Stimulated activated CD8-positive, alpha-beta memory T cell treated with anti-CD3 and anti-CD28 coated beads, Interleukin-7, amount 100 ng/mL, for 1 hour (primary cell): ENCODE results near the gene LRSAM1.

Experiments used
- DNase-seq, 2 donors: peaks; one replicate each; pipeline ENCODE4 v3.0.0-alpha.2; 2020; ENCODE audit warnings: low read depth in 2 of 2

The LRSAM1 gene

DNA sequence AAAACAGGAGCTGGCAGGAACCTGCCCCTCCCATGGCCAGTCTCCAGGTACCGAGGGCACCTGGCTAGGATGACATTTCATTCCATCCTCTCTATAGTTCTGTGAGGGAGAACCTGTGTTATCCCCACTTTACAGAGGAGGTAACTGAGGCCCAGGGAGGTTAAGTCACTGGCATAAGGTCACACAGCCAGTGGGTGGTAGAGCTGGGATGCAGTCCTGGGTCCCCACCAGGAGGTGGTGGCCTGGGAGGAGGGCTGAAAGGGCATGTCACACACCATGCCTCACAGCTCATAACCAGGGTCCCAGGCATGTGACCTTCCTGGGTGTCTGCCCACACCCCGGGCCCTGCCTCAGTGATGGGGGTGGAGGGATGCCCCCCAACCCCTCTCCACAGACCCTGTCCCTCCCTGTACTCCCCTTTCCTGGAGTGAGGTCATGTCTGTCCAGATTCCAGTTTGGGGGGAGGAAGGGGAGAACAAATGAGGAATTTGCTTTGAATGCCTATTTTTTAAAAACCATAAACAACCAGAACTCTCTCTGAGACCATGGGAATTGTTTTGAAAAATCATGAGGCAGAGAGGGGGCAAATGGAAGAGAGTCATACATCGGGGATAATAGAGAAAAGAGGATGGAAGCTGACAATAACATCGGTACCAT is 83.1 kb downstream of the LRSAM1 start:
- no peak for DNase-seq

DNA sequence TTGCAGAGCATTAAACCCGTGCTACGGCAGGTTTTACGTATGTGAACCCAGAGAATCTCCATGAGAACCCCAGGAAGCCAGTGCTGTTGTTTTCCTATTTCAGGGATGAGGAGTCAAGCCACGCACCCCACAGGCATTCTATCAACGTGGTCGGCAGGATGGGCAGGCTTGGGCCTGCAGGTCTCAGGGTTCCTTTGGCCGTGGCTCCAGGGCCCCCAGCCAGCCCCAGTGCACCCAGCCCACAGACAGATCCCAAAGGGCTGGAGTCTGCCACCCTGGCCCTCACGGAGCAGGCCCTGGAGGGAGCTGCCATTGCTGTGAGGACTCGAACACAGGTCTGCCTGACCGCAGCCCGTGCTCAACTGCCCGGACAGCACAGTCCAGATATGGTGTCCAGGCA is 83.6 kb downstream of the LRSAM1 start:
- no peak for DNase-seq

DNA sequence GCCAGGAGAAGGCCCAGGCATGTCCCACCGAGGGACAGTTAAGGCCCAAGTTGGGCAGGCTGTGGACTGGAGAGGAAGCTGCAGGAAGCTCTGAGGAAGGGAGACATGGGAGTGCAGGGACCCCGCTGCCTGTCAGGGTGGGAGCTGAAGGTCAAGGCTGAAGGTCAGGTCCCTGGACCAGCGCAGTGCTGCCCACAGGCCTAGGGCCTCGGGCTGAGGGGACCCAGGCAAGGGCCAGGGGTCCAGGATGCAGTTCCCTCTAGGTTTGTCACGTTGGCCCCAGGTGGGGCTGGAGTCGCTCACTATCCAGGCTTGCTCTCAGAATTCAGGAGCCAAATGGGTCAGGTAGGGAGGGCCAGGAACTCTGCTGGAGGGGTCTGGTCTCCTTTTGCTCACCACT is 84.1 kb downstream of the LRSAM1 start:
- no peak for DNase-seq

DNA sequence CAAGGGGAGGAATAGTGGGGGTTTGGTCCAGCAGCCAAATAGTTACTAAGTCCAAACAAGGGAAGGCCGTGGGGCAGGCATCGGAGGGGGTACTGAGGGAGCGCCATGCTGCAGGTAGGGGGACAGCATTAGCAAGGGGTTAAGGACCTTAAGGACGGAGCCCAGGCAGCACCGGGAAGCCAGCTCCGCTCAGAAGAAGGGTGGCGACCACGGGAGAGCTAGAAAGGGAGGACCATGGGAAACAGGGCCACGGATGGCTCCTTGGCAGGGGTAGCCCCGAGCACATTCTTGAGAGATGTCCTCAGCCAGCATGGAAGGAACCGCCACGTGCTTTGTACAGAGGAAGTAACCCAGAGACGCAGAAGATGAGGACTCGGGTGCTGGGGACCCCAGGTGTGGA is 84.5 kb downstream of the LRSAM1 start:
- DNase-seq = no peak

DNA sequence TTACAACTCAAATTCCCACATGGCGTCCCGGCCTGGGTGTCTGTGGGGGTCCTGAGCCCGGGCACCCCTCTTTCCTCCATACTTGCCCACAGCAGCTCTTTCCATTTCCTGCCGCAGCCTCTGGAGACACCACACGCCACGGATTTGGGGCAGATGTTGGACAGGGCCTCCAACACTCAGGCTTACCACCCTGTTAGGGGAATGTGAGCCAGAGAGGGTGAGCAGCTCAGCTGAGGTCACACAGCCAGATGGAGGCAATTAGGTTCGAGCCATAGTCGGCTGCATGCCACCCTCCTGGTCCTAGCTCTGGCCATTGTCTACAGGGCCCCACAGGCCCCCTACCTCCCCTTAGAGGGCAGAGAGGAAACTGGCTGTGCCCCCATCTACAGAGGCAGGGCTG is 85.2 kb downstream of the LRSAM1 start:
- no peak for DNase-seq

DNA sequence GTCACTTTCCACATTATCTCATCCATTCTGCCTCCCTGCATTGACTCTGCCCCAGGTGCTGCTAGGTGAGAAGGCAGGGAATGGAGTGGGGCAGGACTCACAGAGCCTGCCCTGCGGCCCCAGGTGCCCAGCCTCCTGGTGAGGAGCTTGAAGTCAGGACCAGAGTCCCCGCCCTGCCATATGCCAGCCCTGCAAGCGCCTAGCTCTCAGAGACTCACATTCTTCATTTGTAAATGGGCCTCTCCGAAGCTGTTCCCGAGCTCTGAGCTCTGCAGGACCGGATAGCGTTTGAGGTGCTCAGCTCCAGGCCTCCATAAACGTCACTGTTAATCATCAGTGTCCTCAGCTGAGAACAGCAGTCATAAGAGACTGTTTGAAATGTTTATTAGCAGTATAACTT is 85.7 kb downstream of the LRSAM1 start:
- DNase-seq = no peak

DNA sequence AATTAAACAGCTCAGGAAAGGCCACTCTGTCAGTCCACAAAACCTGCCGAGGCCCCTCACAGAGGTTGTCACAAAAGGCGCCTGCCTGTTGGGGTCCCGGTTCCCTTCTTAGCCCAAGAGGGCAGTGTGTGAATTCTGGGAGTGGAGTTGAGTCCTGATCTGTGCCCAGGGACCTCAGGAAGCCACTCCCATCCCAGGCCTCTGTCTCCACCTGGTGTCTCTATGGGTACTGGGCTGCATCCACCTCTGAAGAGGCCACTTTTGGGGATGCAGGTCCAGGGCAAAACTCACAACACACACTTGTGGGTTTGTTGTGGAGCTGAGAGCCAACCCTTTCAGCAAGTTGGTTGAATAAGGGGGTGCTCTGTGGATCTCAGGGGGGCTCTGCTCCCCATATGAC is 86.5 kb downstream of the LRSAM1 start:
- no peak for DNase-seq

DNA sequence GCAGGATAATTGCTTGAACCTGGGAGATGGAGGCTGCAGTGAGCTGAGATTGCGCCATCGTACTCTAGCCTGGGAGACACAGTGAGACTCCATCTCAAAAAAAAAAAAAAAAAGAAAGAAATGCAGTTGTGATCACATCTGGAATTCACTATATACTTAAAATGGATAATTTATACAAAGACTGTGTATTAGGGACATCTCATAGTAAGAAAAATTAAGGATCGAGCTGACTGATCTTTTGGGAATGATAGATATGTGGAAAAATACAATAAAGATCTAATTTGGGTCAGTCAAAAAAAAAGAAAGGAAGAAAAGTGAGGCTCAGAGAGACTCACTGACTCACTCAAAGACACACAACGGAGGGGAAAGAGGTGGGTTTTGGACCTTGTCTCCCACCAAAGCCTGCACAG is 87.5 kb downstream of the LRSAM1 start:
- DNase-seq = no peak

DNA sequence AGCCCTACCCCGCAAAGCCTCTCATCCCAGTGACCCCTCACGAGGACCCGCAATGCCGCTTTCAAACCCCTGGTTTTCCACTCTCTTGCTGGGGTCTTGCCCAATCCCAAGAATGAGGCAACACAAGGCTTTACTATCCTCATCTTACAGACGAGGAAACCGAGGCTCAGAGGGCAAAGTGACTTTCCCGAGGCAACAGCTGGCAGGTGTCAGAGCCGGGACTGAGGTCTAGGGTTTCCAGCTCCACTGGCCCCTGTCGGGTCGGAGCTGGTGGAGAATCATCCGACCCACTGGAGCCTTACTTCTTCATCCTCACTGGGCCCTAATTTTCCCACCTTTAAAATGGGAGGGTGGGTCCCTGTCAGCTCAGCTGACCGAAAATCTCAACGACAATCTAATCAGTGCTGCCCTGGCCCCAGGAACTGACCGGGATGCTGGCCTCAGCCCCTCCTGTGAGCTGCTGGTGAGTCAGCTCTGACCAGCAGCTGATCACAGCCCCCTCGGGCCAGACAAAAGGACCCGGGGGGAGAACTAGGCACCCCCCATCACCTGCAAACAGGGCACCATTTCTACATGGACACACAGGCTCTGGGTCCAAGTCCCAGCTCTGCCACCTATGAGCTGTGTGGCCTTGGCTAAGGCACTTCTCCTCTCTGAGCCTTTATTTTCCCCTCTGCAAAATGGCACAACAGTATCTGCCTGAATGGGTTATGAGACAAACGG is 88.1 kb downstream of the LRSAM1 start:
- DNase-seq = no peak

DNA sequence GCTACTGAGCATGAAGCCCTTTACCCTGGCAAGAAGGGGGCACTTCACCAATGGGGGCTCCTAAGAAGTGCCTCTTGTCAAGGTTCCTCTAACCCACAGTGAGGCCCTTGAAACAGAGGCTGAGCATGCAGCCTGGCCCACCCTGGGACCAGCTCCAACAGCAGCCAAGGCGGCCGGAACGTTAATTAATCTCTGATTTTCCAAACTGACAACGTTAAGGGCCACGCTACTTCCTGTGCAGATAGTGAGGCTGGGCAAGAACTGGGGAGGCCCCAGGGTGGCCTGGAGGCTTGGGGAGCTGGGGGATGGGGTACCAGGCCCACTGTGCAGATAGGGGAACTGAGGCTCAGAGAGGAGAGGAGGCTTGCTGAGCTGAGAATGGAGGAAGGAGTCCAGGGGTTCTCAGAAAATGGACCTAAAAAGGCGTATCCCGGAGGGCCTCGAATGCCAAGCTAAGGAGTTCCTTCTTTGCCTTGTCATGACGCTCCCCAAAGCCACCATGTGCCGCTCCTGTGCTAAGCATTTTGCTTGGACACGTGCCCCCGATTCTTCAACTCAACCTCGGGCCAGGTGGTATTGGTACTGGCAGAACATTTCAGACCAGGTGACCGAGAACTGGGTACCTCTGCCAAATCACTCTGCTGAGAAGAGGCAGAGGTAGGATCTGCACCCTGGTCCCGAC is 88.8 kb downstream of the LRSAM1 start:
- no peak for DNase-seq

DNA sequence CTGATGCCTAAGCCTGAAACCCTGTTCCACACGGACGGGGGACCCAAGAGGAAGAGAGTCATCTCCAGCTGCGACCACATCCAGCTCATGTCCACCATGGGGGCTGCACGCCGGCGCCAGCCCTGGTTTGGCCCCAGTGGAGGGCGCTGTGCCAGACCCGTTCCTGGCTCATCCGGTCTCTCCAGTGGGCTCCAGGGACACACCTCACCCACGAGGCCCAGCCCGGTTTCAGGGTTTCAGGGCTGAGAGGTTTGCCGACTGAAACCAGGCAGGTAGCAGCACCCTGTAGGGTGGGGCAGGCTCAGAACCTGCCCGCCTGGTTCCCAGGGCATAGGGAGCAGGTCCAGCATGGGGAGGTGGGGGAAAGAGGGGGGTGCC is 89.3 kb downstream of the LRSAM1 start:
- no peak for DNase-seq

DNA sequence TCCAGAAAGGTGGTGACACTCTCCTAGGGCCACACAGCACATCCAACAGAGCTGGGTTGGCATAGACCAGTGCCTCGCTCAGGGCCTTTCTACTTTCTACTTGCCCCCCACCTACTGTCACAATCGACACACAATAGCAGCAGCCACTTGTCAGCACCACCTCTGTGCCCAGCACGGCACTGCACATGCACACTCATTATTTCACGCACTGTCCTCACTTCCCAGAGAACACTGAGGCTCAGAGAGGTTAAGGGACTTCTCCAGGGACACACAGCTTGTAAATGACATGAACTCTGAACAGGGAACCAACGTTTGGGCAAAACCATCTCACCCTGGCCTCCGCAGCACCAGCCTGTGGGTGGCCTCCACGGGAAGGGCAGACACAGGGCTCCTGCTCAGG is 89.9 kb downstream of the LRSAM1 start:
- DNase-seq = no peak

DNA sequence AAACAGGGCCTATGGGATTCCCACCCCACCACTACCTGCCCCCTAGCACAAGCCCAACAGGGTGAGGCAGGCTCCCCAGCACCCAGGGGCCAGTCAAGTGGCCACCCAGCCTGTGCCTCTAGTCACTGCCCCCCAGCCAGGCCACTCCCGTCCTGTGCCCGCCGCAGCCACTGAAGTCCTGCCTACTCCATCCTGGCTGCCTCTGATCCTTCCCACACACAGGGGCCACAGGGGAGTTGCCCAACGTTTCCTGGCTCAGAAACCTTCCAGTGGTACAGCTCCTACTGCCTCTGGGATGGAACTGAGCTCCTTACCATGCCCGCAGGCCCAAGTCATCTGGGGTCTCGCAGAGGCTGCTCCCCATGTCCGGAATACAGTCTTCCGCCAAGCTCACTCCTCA is 90.6 kb downstream of the LRSAM1 start:
- DNase-seq = no peak

DNA sequence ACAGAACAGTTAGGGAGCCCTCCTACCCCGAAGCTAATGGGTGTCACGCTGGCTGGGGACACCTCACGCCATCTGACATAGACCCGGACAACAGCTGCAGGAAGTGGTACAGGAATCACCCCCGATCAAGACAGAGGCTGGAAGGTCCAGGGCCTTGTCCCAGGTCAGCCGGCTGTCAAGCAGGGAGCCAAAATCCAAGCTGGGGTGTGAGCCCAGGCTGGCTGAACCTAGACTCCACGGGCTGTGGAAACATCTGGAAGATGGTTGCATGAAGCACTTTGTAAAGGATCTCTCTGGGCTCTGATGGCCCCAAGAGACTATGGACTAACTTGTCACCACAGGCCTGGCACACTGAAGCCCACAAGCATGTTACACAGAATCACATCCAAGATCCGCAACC is 91.9 kb downstream of the LRSAM1 start:
- DNase-seq = no peak

DNA sequence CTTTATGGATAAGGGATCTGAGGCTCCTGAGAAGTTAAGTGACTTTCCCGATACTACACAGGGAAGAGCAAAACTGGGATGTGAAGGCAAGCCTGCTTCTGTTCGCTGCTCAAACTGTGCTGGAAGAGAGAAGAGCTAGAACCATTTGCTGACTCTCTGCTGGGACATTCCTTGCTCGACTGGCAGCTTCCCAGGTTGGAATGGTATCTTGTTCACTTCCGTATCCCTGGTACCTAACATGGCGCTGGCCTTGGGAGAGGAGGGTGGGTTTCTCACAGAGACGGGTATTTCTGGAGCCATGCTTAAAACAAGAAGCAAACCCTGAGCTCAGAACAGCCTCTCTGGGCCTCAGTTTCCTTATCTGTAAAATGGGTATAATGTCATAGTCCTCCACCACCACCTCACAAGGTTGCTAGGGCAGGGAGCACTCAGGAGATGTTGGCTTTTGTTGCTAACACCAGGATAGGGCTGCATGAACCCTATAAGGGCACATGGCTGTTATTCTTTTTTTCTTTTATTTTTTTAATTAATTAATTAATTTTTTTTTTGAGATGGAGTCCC is 92.7 kb downstream of the LRSAM1 start:
- DNase-seq = no peak

DNA sequence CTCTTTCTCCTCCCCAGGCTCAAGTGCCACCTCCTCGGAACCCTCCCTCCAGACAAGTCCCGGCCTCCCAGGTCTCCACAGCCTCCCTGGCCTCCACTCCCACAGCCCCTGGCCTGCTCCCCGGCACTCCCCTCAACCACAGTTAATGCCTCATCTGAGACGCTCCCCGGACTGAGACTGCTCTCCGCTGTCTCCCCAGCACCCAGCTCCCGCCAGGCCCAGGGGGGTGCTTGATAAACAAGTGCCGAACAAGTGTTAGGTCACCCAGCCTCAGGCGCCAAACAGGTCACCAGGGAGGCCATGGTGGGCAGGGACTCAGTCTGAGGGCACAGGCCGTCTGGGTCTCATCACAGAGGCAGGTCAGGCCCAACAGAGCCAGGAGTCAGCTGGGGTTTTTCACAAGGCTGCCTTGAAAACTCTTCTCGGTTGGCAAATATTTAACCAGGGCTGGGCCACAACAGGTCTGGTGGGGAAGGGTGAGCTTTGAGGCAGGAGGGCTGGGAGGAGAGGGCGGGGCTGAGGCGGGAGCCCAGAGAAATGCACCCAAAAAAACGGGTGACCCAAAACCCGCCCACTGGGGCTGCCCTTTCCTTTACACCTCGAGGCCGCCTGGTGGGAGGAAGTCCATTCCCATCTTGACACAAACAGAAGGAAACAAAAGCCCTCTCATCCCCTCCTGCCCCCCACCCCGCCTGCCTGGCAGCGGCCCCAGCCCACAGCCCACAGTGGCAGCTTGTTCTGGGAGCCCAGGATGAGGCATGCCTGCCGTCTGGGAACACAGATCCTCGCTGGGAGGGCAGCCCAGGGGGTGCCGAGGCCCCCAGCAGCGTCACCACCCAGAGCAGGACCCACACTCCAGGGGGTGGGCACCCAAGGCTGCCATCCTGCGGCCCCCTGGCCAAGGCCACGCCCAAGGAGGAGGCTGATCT is 94.2 kb downstream of the LRSAM1 start:
- no peak for DNase-seq

DNA sequence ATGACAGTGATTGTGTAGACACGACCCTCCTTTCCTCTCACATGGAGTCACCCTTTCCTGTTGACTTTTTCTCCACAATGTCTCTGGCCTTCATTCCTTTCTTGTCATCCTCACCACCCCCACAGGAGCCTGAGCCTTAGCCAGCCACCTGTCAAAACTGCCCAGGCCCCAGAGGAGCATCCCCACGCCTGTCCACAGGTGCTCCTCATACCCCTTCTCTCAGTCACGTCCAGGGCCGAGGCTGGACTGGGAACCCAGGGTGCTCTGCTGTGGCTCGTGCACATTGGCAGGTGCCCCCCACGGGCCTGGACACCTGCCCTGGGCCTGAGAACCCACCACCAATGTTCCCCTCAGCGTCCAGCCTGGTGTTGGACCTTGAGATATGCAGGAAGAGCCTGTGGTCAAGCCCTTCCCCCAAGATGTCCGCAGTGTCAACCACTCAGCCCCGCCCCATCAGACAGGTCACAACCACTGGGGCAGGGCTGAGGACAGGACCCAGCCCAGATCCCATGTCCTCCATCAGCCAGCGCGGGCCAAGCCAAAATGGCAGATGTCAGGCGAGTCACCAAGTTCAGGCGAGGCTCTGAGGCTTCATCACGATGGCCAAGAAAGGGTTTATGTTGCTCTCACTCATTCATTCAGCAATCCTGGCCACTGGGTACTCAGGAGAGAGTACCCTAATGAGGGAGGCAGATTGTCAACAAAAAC is 95.0 kb downstream of the LRSAM1 start:
- DNase-seq = no peak

DNA sequence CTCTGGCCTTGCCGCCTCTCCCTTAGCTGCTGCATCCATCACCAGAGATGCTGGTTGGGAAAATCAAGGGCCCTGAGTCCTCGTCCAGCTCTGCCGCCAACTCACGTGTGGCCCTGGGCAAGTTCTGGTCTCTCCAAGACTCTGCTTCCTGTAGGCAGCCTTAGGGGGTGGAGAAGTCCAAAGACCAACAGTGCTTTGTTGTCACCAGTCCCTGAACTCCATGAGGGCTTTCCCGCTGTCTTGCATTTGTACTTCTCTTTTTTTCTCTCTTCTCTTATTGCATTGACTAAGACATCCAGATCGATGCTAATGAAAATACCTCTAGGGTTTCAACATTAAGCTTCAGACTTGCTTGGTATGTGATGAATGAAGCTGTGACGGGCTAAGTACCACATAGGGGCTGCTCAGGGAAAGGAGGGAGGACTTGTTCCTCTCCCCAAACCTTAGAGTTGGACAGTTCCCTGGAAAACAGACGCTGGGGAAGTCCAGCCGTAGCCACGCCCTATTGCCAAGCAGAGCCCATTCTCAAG is 97.1 kb downstream of the LRSAM1 start:
- DNase-seq = no peak

DNA sequence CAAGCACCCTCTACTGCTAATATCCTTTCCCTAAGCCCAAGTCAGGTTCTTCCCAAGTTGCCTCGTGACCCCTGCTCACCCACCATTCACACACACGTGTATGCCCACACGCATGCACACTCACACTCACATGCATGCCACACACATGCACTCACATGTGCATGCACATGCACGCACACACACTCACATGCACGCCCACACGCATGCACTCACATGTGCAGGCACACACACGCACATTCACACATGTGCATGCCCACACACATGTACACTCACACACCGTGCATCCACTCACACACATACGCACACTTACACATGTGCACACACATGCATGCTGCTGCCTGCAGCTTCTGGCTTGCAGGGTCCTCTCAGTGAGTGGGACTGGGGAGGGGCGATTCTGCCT is 97.9 kb downstream of the LRSAM1 start:
- no peak for DNase-seq

DNA sequence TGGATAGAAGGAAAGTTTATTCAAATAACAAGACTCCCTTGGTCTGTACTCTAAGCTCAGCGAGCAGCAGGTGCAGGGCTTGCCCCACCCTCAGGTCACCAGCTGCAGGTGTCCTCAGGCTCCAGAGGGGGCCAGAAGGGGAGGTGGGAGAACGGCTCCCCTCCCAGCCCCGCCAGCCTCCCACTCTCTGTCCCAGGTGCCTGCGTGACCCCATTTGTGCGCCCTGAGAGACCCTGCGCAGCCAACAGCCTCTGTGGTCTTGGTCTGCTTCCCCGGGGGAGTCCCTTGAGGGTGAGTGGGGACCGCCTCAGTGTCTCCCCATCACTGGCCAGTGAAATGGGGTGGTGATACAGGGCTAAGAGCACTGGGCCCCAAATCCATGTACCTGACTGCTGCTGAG is 98.4 kb downstream of the LRSAM1 start:
- DNase-seq = no peak

DNA sequence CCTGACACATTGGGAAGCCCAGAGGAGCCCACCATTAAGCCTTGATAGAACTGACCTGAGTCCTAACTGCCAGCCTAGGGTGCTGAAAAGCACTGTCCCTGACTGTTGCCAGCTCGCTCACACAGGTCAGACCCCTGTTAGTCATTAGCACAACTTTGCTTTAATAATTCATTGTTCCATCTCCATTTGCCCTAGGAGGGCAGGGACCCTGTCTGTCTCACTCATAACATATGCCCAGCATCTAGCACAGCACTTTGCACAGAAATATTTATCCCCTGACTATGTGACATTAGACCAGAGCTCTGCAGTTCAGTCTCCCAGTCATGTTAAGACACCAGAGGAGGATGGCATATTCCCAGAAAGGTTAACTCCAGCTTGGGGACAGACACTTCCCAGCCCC is 99.0 kb downstream of the LRSAM1 start:
- no peak for DNase-seq
